ENCODE results near the gene JARID2. TPM values are rescaled to one million over a fixed set of nuclear protein-coding genes. Genes with fewer than 3 reads are reported as not detected.

The JARID2 gene
- polyA plus RNA-seq, 1 of the 3 experiments (the other 2 are of a cell fraction) = 3.4 TPM

DNA sequence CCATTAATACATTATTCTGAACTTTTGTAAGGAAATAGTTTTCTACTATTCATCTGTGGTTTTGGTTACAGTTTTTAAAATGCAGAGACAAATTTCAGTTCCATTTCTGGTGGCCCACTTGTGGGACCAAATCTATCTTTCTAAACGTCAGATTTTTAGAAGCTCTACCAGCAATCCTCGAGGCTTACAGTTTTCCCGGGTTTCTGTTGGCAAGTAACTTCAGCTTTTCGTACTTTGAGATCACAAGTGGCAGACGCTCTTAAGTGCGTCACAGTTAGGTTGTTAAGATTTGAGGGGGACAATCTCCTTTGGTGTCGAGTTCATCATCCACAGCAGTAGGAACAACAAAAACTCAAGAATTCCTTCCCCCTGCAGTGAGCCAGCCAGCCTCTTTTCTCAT, 60.0 kb downstream of the JARID2 start:
- CTCF ChIA-PET = interaction anchor here (1.2 kb wide), 1 partner anchor 84 kb away, joined by 3 read pairs; no protein-coding TSS in a partner anchor
- no peak overlapping the region for H3K4me2 ChIP-seq
- DNase-seq = no peak
- H3K4me1 ChIP-seq (ENCODE audit: control insufficient read depth in 1 of 2, insufficient read depth in 2 of 2, low read depth in 1 of 2, low read length in 1 of 2) = peaks cover 18 to 24% of the 10 kb centered on the region in 2 experiments; a peak in 3 of 4 replicates
- H3K27ac ChIP-seq (ENCODE audit: low read depth in 2 of 2, low read length in 1 of 2) = no peak overlapping the region
- H3K36me3 ChIP-seq (replicated peaks in 1 of 2; ENCODE audit: control insufficient read depth in 1 of 2, insufficient read depth in 2 of 2, low read length in 1 of 2) = no peaks in the 10 kb centered on the region
- no peaks in the 10 kb centered on the region for H4K20me1 ChIP-seq (ENCODE audit: insufficient read depth)
- TF ChIP-seq, protein P1, sequence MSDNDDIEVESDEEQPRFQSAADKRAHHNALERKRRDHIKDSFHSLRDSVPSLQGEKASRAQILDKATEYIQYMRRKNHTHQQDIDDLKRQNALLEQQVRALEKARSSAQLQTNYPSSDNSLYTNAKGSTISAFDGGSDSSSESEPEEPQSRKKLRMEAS (IDR thresholded peaks at IDR 0.05; ENCODE audit: low read depth) = no peak
- no peak for TF ChIP-seq TAF1 (IDR thresholded peaks at IDR 0.05; ENCODE audit: borderline replicate concordance, low read depth, low read length)
- TF ChIP-seq NRF1 (IDR thresholded peaks at IDR 0.05; ENCODE audit: low read depth, low read length) = no peak
- TF ChIP-seq, protein P2, sequence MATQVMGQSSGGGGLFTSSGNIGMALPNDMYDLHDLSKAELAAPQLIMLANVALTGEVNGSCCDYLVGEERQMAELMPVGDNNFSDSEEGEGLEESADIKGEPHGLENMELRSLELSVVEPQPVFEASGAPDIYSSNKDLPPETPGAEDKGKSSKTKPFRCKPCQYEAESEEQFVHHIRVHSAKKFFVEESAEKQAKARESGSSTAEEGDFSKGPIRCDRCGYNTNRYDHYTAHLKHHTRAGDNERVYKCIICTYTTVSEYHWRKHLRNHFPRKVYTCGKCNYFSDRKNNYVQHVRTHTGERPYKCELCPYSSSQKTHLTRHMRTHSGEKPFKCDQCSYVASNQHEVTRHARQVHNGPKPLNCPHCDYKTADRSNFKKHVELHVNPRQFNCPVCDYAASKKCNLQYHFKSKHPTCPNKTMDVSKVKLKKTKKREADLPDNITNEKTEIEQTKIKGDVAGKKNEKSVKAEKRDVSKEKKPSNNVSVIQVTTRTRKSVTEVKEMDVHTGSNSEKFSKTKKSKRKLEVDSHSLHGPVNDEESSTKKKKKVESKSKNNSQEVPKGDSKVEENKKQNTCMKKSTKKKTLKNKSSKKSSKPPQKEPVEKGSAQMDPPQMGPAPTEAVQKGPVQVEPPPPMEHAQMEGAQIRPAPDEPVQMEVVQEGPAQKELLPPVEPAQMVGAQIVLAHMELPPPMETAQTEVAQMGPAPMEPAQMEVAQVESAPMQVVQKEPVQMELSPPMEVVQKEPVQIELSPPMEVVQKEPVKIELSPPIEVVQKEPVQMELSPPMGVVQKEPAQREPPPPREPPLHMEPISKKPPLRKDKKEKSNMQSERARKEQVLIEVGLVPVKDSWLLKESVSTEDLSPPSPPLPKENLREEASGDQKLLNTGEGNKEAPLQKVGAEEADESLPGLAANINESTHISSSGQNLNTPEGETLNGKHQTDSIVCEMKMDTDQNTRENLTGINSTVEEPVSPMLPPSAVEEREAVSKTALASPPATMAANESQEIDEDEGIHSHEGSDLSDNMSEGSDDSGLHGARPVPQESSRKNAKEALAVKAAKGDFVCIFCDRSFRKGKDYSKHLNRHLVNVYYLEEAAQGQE (IDR thresholded peaks at IDR 0.05; ENCODE audit: low read depth, low read length) = no peak
- no peak for TF ChIP-seq CHD2 (IDR thresholded peaks at IDR 0.05; ENCODE audit: low read length, partially characterized antibody)
- no peak for TF ChIP-seq SIN3A (IDR thresholded peaks at IDR 0.05; ENCODE audit: borderline replicate concordance, low read depth, low read length)
- no peak for TF ChIP-seq FOSL2 (IDR thresholded peaks at IDR 0.05; ENCODE audit: borderline replicate concordance, low read depth)
- TF ChIP-seq ELF1 (IDR thresholded peaks at IDR 0.05) = no peak
- TF ChIP-seq, protein P3, sequence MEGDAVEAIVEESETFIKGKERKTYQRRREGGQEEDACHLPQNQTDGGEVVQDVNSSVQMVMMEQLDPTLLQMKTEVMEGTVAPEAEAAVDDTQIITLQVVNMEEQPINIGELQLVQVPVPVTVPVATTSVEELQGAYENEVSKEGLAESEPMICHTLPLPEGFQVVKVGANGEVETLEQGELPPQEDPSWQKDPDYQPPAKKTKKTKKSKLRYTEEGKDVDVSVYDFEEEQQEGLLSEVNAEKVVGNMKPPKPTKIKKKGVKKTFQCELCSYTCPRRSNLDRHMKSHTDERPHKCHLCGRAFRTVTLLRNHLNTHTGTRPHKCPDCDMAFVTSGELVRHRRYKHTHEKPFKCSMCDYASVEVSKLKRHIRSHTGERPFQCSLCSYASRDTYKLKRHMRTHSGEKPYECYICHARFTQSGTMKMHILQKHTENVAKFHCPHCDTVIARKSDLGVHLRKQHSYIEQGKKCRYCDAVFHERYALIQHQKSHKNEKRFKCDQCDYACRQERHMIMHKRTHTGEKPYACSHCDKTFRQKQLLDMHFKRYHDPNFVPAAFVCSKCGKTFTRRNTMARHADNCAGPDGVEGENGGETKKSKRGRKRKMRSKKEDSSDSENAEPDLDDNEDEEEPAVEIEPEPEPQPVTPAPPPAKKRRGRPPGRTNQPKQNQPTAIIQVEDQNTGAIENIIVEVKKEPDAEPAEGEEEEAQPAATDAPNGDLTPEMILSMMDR (IDR thresholded peaks at IDR 0.05) = no peak
- TF ChIP-seq NFIC (IDR thresholded peaks at IDR 0.05; ENCODE audit: borderline replicate concordance) = no peak
- TF ChIP-seq GATA2 (CRISPR knock-in tag; IDR thresholded peaks at IDR 0.05) = no peak
- no peak for TF ChIP-seq RCOR1 (IDR thresholded peaks at IDR 0.05; ENCODE audit: low read length)
- no peak for TF ChIP-seq GABPA (IDR thresholded peaks at IDR 0.05; ENCODE audit: low read depth)
- TF ChIP-seq EP300 (IDR thresholded peaks at IDR 0.05; ENCODE audit: borderline replicate concordance in 1 of 2, low read depth in 1 of 2, low read length in 1 of 2) = no peak
- TF ChIP-seq, protein P4, sequence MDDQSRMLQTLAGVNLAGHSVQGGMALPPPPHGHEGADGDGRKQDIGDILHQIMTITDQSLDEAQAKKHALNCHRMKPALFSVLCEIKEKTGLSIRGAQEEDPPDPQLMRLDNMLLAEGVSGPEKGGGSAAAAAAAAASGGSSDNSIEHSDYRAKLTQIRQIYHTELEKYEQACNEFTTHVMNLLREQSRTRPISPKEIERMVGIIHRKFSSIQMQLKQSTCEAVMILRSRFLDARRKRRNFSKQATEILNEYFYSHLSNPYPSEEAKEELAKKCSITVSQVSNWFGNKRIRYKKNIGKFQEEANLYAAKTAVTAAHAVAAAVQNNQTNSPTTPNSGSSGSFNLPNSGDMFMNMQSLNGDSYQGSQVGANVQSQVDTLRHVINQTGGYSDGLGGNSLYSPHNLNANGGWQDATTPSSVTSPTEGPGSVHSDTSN (IDR thresholded peaks at IDR 0.05) = no peak
- no peak for TF ChIP-seq TCF12 (IDR thresholded peaks at IDR 0.05)
- H3K4me3 ChIP-seq (ENCODE audit: low read depth in 2 of 2, low read length in 1 of 2) = no peak overlapping the region
- no peaks in the 10 kb centered on the region for H3K9me2 ChIP-seq
- no peak overlapping the region for H3K9ac ChIP-seq
- no peaks in the 10 kb centered on the region for H3K9me3 ChIP-seq
- H3F3A ChIP-seq (replicated peaks; ENCODE audit: insufficient read depth) = no peaks in the 10 kb centered on the region
- POLR2A ChIA-PET = no interaction called here
- no peak overlapping the region for H2AFZ ChIP-seq (ENCODE audit: low read depth)
- no peaks in the 10 kb centered on the region for H3K27me3 ChIP-seq (ENCODE audit: insufficient read depth)
- 95% methylated on average over 7 of the region's 7 CpGs for WGBS (ENCODE audit: low lambda C conversion rate)
- peaks cover 20% of the 10 kb centered on the region for H3K79me2 ChIP-seq (ENCODE audit: insufficient read depth)

Data from SK-N-SH (cell line).